ENCODE measurements around the gene WSCD2.

Gene WSCD2

GRCh38 chr12:108287227-108287626 is 158.1 kb downstream of the WSCD2 start:
- no peak for TF ChIP-seq CTCF (IDR thresholded peaks at IDR 0.05)

- no peak for TF ChIP-seq CTCF (IDR thresholded peaks at IDR 0.05)
These were observed 160.5 kb downstream of the WSCD2 start for GRCh38 chr12:108289350-108290161.

GRCh38 chr12:108295641-108296040 is 166.6 kb downstream of the WSCD2 start:
- TF ChIP-seq CTCF (IDR thresholded peaks at IDR 0.05) = no peak

DNA sequence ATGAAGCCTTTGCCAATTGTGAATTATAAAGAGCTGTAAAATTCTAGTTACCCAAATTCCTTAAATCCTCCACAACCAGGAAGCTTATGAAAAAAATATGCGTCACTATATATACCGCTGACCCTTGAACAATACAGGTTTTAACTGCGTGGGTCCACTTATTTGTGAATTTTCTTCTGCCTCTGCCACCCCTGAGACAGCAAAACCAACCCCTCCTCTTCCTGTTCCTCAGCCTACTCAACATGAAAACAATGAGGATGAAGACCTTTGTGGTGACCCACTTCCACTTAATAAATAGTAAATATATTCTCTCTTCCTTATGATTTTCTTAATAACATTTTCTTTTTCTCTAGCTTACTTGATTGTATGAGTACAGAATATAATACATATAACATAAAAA is 167.9 kb downstream of the WSCD2 start:
- TF ChIP-seq CTCF (IDR thresholded peaks at IDR 0.05) = no peak

- no peak for TF ChIP-seq CTCF (IDR thresholded peaks at IDR 0.05)
These were observed 168.3 kb downstream of the WSCD2 start for GRCh38 chr12:108297424-108297823.

GRCh38 chr12:108297895-108298760 is 169.0 kb downstream of the WSCD2 start:
- TF ChIP-seq CTCF (IDR thresholded peaks at IDR 0.05) = no peak

GRCh38 chr12:108298761-108299275 is 169.7 kb downstream of the WSCD2 start:
- TF ChIP-seq CTCF (IDR thresholded peaks at IDR 0.05) = no peak
